AG04450 (cell line): ENCODE results near the gene SYTL1. TPM values are rescaled to one million over a fixed set of nuclear protein-coding genes. Genes with fewer than 3 reads are reported as not detected.
A peak's percentile ranks its signal among the peaks of the same experiment; 100 is the strongest.

Experiments
- CTCF ChIA-PET: fragments of 300-600, 350-600 bp; formaldehyde crosslinking; extraction: SDS; loops from one replicate; lab custom pipeline; 2022; ENCODE audit warnings: antibody characterized with exemption, inconsistent platforms; lab: Charles Lee
- POLR2A ChIA-PET: fragments of 350-600 bp; formaldehyde crosslinking; extraction: SDS; loops from one replicate; lab custom pipeline; 2021; ENCODE audit warnings: antibody characterized with exemption, inconsistent platforms; lab: Yijun Ruan, JAX
- DNase-seq: peaks from one replicate; pipeline ENCODE4 v3.0.0-alpha.2; 2011; ENCODE audit warnings: low read depth, low spot score
- H3K27ac ChIP-seq: one replicate; pipeline ENCODE4 v1.5.1; 2012; ENCODE audit warnings: low read depth, low read length, control low read depth
- H3K27me3 ChIP-seq: one replicate; pipeline ENCODE4 v1.6.0; 2012; ENCODE audit warnings: low read length; ENCODE audit not compliant: control insufficient read depth, insufficient read depth
- H3K4me3 ChIP-seq: 2 replicates; pipeline ENCODE4 v1.5.1; 2011; ENCODE audit warnings: mild to moderate bottlenecking, low read depth, low read length, control low read depth
- H3K9me3 ChIP-seq: 2 replicates; pipeline ENCODE4 v1.5.1; 2012; ENCODE audit warnings: low read length; ENCODE audit not compliant: control insufficient read depth, insufficient read depth
- CTCF ChIP-seq: IDR thresholded peaks from 2 replicates; pipeline ENCODE4 v1.5.1; 2011; ENCODE audit warnings: low read depth, low read length, control low read depth, inconsistent platforms
- polyA plus RNA-seq: library from polyadenylated mRNA; depleted of rRNA; stranded (reverse); fragments of >200 nt; gene quantifications from 2 replicates; pipeline ENCODE4 v1.2.3, GENCODE V29; 2011

SYTL1 gene
- polyA plus RNA-seq, 1 experiment, result 0.35 TPM

GRCh38 chr1:27316860-27317259, 25.0 kb upstream of the SYTL1 start:
- no peak for DNase-seq
- H3K27me3 ChIP-seq, result no peaks in the 10 kb centered on the region
- H3K9me3 ChIP-seq, result no peaks in the 10 kb centered on the region
- ChIA-PET POLR2A (interaction anchor here (0.6 to 1.2 kb wide), 3 partner anchors 17 to 291 kb away, joined by 3 to 7 read pairs (median 6); no protein-coding TSS in a partner anchor), CTCF (interaction anchor here (0.6 to 1.0 kb wide), 4 partner anchors 13 to 1147 kb away, joined by 3 to 6 read pairs (median 4); no protein-coding TSS in a partner anchor)
- H3K27ac ChIP-seq, result no peak overlapping the region
- H3K4me3 ChIP-seq, result no peak overlapping the region
- TF ChIP-seq CTCF, result no peak

GRCh38 chr1:27318136-27318535, 23.7 kb upstream of the SYTL1 start:
- Histone ChIP-seq H3K27ac (no peak overlapping the region), H3K27me3 (no peaks in the 10 kb centered on the region), H3K9me3 (no peaks in the 10 kb centered on the region; the same call in 1 of the 2 replicates), H3K4me3 (no peak overlapping the region)
- no peak for TF ChIP-seq CTCF
- CTCF ChIA-PET, result interaction anchor here (1.2 to 1.9 kb wide), 3 partner anchors 14 to 77 kb away, joined by 3 to 6 read pairs (median 6); no protein-coding TSS in a partner anchor
- DNase-seq, result no peak
- POLR2A ChIA-PET, result interaction anchor here (1.2 kb wide), 1 partner anchor 19 kb away, joined by 3 read pairs; no protein-coding TSS in a partner anchor

GRCh38 chr1:27318596-27318995, 23.2 kb upstream of the SYTL1 start:
- ChIA-PET CTCF (interaction anchor here (1.2 to 1.9 kb wide), 3 partner anchors 14 to 77 kb away, joined by 3 to 6 read pairs (median 6); no protein-coding TSS in a partner anchor), POLR2A (no interaction called here)
- DNase-seq, result no peak
- Histone ChIP-seq H3K9me3 (no peaks in the 10 kb centered on the region; the same call in 1 of the 2 replicates), H3K27me3 (no peaks in the 10 kb centered on the region), H3K27ac (no peak overlapping the region), H3K4me3 (no peak overlapping the region)
- TF ChIP-seq CTCF, result no peak

- CTCF ChIA-PET, result interaction anchor here (1.0 to 1.8 kb wide), 3 partner anchors 35 to 70 kb away, joined by 4 to 7 read pairs (median 5); no protein-coding TSS in a partner anchor
These were observed 19.8 kb upstream of the SYTL1 start, which contains the start of gene TMEM222 for GRCh38 chr1:27321813-27322568. TMEM222 (plus strand) TSS chr1:27322163; CDS start chr1:27322198, 35 bp downstream.

More at GRCh38 chr1:27321813-27322568, 19.8 kb upstream of the SYTL1 start, which contains the start of gene TMEM222:
- DNase-seq, result peak; percentile 88
- no peaks in the 10 kb centered on the region; the same call in 1 of the 2 replicates for H3K9me3 ChIP-seq
- H3K27ac ChIP-seq, result peak within 1 kb of the TSS; percentile 83
- peak within 1 kb of the TSS; percentile 100 for H3K4me3 ChIP-seq
- POLR2A ChIA-PET, result interaction anchor here (1.1 to 1.6 kb wide), 2 partner anchors 10 to 27 kb away, joined by 3 to 4 read pairs; no protein-coding TSS in a partner anchor
- H3K27me3 ChIP-seq, result no peaks in the 10 kb centered on the region
- TF ChIP-seq CTCF, result 0 out of 2 replicates have a peak, but pooled peaks have one; percentile 11
